ENCODE data around the gene RANBP3L. TPM values are rescaled to one million over a fixed set of nuclear protein-coding genes. Genes with fewer than 3 reads are reported as not detected.

The RANBP3L gene
- total and polyA plus RNA-seq, 2 donors from 2014 or later, result 7.1 to 8.7 TPM

GRCh38 chr5:36240779-36241630 lies 60.7 kb downstream of the RANBP3L start:
- TF ChIP-seq, protein P1, sequence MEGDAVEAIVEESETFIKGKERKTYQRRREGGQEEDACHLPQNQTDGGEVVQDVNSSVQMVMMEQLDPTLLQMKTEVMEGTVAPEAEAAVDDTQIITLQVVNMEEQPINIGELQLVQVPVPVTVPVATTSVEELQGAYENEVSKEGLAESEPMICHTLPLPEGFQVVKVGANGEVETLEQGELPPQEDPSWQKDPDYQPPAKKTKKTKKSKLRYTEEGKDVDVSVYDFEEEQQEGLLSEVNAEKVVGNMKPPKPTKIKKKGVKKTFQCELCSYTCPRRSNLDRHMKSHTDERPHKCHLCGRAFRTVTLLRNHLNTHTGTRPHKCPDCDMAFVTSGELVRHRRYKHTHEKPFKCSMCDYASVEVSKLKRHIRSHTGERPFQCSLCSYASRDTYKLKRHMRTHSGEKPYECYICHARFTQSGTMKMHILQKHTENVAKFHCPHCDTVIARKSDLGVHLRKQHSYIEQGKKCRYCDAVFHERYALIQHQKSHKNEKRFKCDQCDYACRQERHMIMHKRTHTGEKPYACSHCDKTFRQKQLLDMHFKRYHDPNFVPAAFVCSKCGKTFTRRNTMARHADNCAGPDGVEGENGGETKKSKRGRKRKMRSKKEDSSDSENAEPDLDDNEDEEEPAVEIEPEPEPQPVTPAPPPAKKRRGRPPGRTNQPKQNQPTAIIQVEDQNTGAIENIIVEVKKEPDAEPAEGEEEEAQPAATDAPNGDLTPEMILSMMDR (IDR thresholded peaks at IDR 0.05; ENCODE audit: borderline replicate concordance, extremely low read depth, insufficient read depth), result no peak
- intact Hi-C loops (cut with DNase I), result no loop called here
- peak overlapping the region; percentile 92 to 93 for H3K27ac ChIP-seq (ENCODE audit: low read depth in 2 of 2, low read length in 2 of 2)
- H3K9me3 ChIP-seq (ENCODE audit: control insufficient read depth in 2 of 3, insufficient read depth in 1 of 3, low read length in 3 of 3), result no peaks in the 10 kb centered on the region
- FAIRE-seq (no peak), DNase-seq (peak; percentile 76 to 89 (median 86))
- no peaks in the 10 kb centered on the region for H3K27me3 ChIP-seq (ENCODE audit: control insufficient read depth, insufficient read depth, low read length)
- peaks cover 4 to 22% (median 13%) of the 10 kb centered on the region in 3 donors for H3K4me1 ChIP-seq (ENCODE audit: control insufficient read depth in 2 of 3, insufficient read depth in 2 of 3, low read depth in 1 of 3, low read length in 3 of 3)
- H3K36me3 ChIP-seq (ENCODE audit: control insufficient read depth in 2 of 3, insufficient read depth in 3 of 3, low read length in 3 of 3), result no peaks in the 10 kb centered on the region
- peak overlapping the region; percentile 59 to 98 (median 80) for H3K9ac ChIP-seq (ENCODE audit: low read length in 3 of 3)
- peak overlapping the region; percentile 77 to 78 (median 78) for H3K4me3 ChIP-seq (ENCODE audit: low read length in 3 of 3)

DNA sequence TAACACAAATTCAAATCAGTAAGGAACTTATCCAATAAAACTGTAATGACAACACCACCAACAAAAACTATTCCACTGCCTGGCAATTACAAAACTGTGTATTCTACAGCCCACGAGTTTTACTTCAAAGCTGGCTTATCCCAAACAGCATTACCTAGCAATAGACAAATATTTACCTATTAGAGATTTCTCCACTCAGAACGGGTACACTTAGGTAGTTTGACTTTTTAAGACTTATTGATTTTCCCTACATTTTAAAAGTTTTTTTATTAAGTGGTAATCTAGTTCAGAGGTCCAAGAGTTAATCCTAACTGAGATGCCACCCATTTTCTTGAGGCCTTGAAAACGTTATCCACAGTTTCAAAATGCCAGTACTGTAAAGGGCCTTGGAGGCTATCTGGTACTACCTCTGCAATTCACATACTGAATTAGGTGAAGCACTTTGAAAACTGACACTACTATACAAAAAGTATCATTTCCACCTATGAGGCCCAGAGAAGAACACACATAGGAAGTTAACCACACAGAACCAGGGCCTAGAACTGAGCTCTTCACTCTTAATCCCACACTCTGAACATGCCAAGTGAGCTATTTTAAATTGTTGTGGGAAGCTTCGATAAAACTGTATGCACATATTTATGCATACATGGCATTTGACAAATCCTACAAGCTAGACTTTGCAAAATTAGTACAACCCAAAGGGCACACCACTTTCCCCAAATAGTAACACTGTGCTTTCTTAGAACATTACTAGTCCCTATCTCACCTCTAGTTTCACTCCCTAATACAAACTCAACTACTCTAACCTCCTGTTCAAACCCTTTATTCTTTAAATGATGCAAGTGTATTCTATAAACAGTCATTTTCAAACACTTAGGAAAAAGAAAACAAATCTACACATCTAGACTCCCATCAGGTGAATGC lies 62.1 kb downstream of the RANBP3L start:
- no peak for FAIRE-seq

DNA sequence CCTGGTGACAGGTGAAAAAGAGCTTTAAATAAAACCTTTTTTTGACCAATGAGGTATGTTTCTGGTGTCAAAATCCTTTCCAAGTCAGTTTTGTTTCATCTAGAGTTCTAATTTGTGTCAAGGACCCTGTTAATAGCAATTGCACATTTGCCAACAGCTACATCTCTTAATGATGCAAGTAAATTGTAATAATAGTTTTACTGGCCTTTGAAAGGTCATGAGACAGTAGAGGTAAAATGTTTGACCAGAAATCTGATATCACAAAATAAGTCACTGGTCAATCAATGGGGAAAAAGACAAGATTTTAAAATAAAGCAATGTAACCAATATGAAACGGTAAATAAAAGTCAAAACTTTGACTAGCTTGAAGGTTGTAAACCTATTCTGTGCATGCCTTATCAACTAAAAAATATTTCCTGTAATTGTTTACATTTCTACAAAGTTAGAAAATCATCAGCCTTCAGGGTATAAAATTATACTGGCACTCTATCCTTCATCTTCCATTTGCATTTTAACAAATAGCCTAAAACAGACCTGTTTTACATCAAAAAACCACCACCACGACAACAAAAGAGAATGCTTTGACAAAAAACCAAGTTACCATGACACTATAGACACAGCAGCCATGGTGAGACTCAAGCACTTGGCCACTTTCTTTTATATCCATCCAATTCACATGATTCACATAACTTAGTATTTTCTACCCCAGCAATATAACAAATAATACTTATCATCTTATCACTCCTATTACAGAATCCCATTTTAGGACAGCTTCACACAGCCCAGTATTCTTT lies 63.0 kb downstream of the RANBP3L start:
- TF ChIP-seq, protein P1 (IDR thresholded peaks at IDR 0.05; ENCODE audit: borderline replicate concordance, extremely low read depth, insufficient read depth), result no peak
- intact Hi-C loops (cut with DNase I), result no loop called here
- H3K9ac ChIP-seq (ENCODE audit: low read length in 3 of 3), result peak overlapping the region in 1 of 3 donors; percentile 9
- no peak overlapping the region for H3K4me3 ChIP-seq (ENCODE audit: low read length in 3 of 3)
- no peaks in the 10 kb centered on the region for H3K27me3 ChIP-seq (ENCODE audit: control insufficient read depth, insufficient read depth, low read length)
- FAIRE-seq (no peak), DNase-seq (no peak)
- no peaks in the 10 kb centered on the region for H3K9me3 ChIP-seq (ENCODE audit: control insufficient read depth in 2 of 3, insufficient read depth in 1 of 3, low read length in 3 of 3)
- no peaks in the 10 kb centered on the region for H3K36me3 ChIP-seq (ENCODE audit: control insufficient read depth in 2 of 3, insufficient read depth in 3 of 3, low read length in 3 of 3)
- peaks cover 4 to 22% (median 13%) of the 10 kb centered on the region in 3 donors for H3K4me1 ChIP-seq (ENCODE audit: control insufficient read depth in 2 of 3, insufficient read depth in 2 of 3, low read depth in 1 of 3, low read length in 3 of 3)
- no peak overlapping the region for H3K27ac ChIP-seq (ENCODE audit: low read depth in 2 of 2, low read length in 2 of 2)

More for the DNA sequence above, 62.1 kb downstream of the RANBP3L start:
- TF ChIP-seq, protein P1 (IDR thresholded peaks at IDR 0.05; ENCODE audit: borderline replicate concordance, extremely low read depth, insufficient read depth), result no peak
- Histone ChIP-seq H3K4me3 (ENCODE audit: low read length in 3 of 3) (peak overlapping the region in 2 of 3 donors; percentile 77 to 78), H3K9me3 (ENCODE audit: control insufficient read depth in 2 of 3, insufficient read depth in 1 of 3, low read length in 3 of 3) (no peaks in the 10 kb centered on the region), H3K4me1 (ENCODE audit: control insufficient read depth in 2 of 3, insufficient read depth in 2 of 3, low read depth in 1 of 3, low read length in 3 of 3) (peaks cover 4 to 22% (median 13%) of the 10 kb centered on the region in 3 donors), H3K36me3 (ENCODE audit: control insufficient read depth in 2 of 3, insufficient read depth in 3 of 3, low read length in 3 of 3) (no peaks in the 10 kb centered on the region), H3K9ac (ENCODE audit: low read length in 3 of 3) (peak overlapping the region; percentile 5 to 80 (median 50)), H3K27me3 (ENCODE audit: control insufficient read depth, insufficient read depth, low read length) (no peaks in the 10 kb centered on the region), H3K27ac (ENCODE audit: low read depth in 2 of 2, low read length in 2 of 2) (peak overlapping the region in 1 of 2 donors; percentile 26)
- intact Hi-C loops (cut with DNase I), result no loop called here
- peak in 1 of 5 donors; percentile 3 for DNase-seq

Data from kidney (tissue), 14 donors.